Fibroblast of skin of right biceps (primary cell): ENCODE data around the gene PHC1.

Experiments
- DNase-seq: peaks from one replicate; pipeline ENCODE4 v3.0.0-alpha.2; 2013

The PHC1 gene

DNA sequence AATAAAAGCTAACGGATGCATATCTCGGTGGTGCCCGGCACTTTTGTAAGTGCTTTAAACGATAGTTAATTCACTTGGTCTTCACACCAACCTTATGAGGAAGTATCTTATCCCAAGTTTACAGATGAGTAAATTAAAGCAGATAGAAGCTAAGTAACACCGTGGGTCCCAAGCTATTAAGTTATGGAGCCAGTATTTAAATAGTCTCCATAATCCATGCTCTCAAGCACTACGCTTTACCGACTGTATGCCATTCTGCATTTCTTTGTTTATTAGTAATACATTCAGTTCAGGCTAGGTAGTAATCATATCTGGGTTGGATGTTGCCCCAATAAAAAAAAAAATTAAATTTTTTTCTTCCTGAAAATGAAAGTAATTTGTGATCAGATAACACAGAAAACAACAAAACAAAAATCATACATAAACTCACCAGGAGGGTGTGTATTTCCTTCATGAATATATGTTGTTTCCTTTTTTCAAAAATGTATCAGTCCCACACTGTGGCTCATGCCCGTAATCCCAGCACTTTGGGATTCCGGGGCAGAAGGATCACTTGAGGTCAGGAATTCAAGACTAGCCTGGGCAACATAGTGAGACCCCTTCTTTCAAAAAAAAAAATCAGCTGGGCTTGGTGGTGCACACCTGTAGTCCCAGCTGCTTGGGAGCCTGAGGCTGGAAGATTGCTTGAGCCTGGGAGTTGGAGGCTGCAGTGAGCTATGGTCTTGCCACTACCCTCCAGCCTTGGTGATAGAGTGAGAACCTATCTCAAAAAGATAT lies 36.6 kb downstream of the PHC1 start:
- no peak for DNase-seq

DNA sequence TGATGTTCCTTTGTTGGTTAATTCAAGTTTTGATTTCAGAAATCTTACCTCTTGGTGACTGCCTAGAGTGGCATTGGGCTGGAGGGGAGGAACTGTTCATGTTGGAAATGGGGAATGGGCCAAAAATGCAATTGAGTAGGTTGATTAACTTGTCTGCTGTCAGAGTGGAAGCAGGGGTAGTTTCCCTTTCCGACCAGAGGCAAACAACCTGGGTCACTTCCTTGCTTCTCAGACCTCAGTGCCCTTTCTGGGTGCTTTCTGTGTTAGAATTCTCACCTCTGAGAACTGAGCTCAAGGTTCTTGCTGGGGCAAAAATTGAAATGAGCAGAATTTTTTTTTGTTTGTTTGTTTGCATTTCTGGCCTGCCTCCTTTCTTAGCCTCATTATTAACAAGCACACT lies 37.4 kb downstream of the PHC1 start:
- DNase-seq, result no peak

DNA sequence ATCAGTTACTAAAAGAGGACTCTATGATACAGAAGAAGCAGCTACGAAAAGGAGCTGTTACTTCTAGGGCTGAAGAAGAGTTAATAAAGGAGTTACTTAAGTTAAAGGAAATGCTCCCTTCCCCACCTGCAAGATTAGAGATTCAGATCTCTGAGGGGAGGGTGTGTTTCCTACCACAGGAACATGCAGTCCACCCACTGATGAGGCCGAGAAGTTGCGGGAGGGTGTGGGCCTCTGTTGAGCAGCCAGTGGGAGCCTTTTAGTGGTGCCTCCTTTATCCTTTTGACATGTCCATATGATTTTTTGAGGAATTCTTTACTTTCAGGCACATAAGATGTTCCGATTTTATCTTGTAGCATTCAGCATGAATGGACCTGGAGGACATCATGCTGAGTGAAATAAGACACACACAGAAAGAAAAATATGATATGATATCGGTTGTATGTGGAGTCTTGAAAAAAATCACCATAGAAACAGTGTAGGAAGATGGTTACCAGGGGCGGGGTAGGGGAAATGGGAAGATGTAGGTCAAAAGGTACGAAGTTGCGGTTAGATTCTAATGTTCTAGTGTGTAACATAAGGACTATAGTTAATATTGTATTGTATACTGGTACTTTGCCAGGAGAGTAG lies 39.6 kb downstream of the PHC1 start:
- DNase-seq, result no peak

DNA sequence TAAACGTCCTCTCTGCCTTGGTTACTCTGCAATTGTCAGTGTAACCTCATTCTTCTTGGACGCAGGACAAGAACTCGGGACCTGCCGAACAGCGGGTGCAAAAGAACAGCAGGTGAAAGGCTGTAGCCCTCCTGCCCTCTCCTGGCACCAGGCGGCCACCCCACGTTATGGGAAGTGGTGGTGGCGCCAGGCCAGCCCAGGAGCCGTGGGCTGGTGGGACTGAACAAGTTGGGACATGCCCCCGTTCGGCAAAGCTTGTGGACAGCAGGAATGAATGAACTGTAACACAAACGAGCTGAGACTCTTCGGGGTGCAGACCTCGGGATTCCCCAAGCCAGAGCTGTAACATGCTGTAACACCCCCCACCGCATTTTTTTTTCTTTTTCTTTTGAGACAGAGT lies 41.8 kb downstream of the PHC1 start:
- no peak for DNase-seq

DNA sequence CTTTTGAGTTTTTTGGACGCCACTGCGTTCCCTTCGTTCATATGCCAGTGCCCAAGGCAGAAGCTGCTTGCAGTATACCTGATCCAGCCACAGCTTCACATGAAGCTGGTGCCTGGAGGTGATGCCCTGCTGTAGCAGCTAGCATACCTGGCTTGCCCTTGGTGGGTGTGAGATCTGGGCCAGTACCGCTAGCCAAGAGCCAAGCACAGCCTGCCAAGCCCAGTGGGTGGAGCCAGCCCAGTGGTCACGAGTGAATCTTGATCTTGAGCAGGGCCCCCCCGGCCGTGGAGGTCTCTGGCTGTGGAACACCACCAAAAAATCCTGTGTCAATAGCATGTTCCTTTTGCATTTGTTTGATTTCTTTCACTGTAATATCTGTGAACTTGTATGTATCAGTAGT lies 42.5 kb downstream of the PHC1 start:
- no peak for DNase-seq

DNA sequence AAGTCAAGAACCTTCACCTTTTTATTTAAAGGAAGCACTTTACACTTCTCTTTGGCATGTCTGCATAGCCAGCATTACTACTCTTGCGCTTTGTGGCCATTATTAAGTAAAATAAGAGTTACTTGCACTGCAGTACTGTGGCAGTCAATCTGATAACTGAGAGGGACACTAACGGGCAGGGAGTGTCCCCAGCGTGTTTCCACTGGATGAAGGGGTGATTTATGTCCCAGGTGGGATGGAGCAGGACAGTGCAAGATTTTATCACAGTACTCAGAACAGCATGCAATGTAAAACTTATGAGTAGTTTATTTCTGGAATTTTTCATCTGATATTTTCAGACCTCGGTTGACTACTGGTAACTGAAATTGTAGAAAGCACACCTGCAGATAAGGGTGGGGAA lies 43.3 kb downstream of the PHC1 start:
- no peak for DNase-seq

DNA sequence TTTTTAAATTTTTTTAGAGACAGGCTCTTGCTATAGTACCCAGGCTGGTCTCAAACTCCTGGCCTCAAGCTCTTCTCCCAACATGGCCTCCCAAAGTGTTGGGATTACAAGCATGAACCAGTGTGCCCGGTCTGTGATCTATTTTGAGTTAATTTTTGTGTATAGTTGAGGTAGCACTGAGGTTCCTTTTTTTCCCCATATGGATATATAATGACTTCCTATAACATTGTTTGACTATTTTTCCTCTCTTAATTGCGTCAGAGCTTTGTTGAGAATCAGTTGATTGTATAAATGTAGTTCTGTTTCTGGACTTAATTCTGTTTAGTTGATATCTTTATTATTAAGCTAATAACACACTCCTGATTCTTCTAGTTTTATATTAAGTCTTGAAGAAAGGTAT lies 43.8 kb downstream of the PHC1 start:
- DNase-seq, result no peak

DNA sequence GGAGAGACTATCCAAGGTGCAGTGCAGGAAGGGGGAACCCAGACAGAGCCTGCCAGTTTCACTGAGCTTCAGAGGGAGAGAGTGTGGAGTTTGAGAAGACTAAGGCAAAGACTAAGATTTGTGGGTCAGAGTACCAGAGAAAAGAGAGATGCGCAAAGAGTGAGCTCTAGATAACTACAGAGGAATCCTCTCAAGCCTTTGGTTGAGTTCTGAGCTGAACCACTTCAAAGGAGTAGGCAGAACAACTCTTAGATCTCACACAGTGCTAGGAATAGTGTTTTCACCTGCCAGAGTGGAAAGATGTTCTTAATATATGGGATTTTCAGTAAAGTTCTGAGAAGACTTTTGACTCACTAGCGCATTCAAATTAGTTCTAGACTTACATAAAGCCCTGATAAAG lies 45.9 kb downstream of the PHC1 start:
- no peak for DNase-seq

DNA sequence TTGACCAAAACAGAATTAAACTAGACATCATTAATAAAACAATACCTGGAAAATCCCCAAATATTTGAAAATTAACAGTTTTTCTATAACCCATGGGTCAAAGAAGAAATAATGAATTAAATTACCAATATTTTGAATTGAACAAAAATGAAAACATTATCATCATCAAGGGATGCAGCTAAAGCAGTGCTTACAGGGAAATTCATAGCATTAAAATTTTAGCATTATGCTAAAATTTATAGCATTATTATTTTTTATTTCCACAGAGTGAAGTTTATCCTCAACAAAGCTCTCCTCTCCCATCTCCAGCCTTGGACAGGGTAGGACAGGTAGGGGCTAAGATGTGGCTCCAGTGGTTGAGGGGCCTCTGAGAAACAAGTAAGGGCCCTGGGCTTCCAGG lies 54.5 kb downstream of the PHC1 start:
- DNase-seq, result no peak

DNA sequence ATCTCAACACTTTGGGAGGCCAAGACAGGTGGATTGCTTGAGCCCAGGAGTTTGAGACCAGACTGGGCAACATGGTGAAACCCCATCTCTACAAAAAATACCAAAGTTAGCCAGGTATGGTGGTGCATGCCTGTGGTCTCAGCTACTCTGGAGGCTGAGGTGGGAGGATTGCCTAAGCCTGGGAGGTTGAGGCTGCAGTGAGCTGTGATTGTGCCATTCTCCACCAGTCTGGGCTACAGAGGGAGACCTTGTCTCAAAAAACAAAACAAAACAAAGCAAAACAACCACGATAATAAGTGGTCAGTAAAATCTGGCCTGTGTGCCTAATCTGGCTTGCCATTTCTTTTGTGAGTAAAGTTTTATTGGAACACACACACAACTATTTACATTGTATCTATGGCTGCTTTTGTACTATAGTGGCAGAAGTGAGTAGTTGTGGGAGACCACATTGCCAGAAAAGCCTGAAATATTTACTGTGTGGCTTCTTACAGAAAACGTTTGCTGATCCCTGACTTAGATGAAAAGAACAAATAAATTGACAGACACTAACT lies 55.6 kb downstream of the PHC1 start:
- DNase-seq, result no peak

DNA sequence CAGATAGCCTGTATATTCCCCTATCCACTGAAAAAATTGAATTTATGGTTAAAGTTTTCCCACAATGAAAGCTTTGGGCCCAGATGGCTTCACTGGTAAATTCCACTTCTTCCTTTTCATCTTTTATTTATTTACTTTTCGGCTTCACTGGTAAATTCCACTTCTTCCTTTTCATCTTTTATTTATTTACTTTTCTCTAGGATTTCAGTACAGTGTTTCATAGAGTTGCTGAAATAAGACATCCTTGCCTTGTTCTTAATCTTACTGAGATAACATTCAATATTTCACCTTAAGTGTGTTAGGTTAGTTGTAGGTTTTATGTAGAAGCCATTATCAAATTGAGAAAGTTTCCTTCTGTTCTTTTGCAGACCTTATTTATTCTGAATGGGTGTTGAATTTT lies 56.1 kb downstream of the PHC1 start:
- DNase-seq, result no peak

DNA sequence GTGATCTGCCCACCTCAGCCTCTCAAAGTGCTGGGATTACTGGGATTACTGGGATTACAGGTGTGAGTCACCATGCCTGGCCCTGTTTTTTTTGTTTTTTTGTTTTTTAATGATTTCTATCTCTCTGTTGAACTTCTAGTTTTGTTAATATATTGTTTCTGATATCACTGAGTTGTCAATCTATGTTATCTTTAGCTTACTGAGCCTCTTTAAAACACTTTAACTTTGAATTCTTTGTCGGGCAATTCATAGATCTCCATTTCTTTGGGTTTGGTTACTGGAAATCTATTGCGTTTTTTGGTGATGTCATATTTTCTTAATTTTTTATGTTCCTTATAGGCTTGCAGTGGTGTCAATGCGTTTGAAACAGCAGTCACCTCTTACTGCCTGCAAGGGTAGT lies 65.8 kb downstream of the PHC1 start:
- no peak for DNase-seq

DNA sequence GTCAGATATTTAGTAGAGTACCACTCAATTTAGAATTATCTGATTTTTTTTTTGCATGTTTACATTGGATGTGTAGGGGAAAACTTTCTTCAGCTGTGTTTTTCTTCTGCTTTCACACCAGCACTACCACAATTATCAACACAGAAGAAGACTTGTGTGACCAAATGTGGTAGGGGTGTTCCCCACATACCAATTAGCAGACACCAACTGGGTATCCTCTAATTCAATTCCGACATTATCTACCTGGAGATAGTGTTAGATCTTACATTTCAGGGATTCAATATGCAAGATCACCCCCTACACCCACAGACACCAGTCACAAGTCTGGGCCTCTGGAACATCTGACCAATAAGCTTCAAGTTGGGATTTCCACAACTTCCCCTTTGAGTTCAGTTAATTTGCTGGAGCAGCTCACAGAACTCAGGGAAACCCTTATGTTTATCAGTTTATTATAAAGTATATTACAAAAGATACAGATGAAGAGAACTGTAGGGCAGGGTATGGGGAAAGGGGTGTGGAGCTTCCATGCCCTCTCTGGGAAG lies 71.0 kb downstream of the PHC1 start:
- DNase-seq, result no peak

DNA sequence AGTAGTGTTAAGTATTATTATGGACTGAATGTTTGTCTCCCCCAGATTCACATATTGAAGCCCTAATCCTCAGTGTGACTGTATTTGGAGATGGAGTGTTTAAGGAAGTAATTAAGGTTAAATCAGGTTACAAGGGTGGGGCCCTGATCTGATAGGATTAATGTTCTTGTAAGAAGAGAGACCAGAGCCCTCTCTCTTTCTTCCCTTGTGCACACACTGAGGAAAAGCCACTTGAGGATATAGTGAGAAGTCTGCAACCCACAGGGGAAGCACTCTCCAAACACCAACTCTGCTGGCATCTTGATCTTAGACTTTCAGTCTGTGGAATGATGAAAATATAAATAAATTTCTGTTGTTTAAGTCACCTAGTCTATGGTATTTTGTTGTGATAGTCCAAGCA lies 72.9 kb downstream of the PHC1 start:
- DNase-seq, result no peak

DNA sequence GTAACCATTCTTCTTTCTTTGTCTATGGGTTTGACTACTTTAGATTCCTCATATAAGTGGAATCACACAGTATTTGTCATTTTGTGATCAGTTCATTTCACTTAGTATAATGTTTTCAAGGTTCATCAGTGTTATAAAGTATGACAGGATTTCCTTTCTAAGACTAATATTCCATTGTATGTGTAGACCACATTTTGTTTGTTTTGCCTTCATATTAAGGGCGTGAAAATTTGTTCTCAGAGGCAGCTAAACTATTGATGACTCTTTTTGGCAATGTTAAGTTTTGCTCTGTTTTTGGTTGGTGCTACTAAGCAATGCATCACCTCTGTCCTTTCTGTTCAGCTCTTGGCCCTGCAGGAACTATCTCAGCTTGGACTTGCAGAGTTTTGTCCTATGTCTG lies 73.4 kb downstream of the PHC1 start:
- DNase-seq, result no peak

DNA sequence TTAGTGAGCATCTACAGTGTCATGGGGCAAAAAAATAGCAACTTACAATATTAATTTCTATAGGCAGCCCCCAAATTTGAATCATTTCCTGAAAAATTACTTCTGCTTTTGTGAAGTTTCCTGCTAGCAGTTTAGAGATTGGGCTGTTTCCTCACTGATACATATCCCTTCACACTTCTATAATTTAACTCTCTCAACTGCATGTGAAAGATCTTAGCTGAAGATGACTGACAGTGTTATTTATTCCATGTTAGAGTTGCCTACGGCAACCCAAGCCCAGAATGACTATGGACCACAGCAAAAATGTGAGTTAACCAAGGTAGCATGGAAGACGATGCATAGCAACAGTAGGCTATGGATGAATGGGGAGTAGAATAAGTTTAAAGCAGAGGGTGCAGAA lies 75.1 kb downstream of the PHC1 start, which contains the start of gene KLRG1:
KLRG1 (plus strand) TSS at position 134 of the 400 bp plus-strand sequence; CDS start at position 224, 90 bp downstream.
- no peak for DNase-seq
